Muscle of back (tissue), 11 donors: ENCODE results near the gene KLK13. TPM values are rescaled to one million over a fixed set of nuclear protein-coding genes. Genes with fewer than 3 reads are reported as not detected.

ENCODE experiments used
- DNase-seq, 3 donors: peaks; one replicate each; pipeline versions ENCODE4 v3.0.0 to v3.0.0-alpha.2; 2013
- polyA plus RNA-seq, 10 donors: library from polyadenylated mRNA; unstranded; fragments of 120-200 nt; gene quantifications; one replicate each; pipeline ENCODE4 v1.2.1, GENCODE V29; 2013; ENCODE audit not compliant: insufficient read length in 10 of 10

KLK13 gene
- polyA plus RNA-seq, 10 donors: 0.37 to 0.51 TPM; not detected in 8

DNA sequence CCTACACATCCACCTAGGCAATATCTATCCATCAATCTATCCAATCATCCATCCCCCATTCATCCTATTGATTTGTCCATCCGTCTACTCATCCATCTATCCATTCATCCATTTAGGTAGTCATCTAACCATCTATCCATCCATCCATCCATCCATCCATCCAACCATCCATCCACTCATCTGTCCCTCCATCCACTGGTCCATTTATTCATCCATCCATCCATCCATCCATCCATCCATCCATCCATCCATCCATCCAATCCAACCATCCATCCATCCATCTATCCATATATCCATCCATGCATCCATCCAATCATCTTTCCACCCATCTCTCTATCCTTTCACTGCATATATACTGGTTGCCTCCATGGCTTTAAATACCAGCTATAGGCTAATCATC, 3.9 kb downstream of the KLK13 start:
- DNase-seq: no peak

DNA sequence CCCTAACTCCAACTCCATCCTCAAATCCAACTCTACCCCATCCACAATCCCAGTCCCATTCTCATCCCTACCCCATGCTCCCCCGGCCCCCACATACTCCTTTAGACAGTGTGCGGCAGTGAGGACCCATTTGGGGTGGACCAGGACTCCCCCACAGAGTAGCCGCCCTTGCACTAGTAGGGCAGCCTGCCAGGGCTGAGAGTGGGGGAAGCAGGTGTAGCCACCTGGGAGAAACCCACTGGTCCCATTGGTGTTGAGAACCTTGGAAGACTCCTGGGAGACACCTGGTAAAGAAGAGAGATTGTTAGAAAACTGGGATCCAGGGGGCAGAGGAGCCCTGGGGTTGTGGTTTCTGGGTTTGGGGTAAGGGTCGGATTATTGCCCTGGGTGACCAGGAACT, 4.6 kb downstream of the KLK13 start:
- no peak for DNase-seq

DNA sequence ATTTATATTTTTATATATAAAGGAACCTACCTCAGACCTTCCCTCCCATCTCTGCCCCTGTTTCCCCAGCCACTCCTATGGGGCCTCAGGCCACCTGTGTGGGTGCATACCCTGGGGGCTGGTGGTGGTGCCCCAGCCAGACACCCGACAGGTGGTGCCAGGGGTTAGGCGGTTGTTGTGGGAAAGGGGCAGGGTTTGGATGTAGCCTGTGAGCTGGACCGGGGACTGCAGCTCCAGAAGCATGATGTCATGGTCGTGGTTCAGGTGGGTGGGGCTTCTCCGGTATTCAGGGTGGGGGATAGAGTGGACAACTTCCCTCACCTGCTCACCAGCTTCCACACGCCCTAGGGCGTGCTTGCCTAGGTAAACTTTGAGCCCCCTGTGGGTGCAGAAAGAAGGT, 5.2 kb downstream of the KLK13 start:
- DNase-seq: no peak

DNA sequence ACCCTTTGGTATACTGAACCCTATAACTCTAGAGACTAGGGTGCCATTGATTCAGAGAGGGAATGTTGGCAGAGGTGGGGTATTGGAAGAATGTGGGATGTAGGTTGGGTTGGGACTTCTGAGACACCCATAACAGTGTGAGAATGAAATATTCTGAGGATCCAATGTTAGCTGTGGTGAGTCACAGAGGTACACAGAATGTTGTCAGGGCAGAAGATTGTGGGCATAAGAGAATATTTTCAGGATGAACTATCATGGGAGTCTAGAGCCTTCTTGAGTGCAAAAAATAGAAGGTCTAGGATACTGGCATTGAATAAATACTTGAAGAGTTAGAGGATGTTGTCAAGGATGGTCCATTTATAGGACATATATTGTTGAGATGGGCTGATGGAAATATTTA, 9.0 kb downstream of the KLK13 start:
- no peak for DNase-seq

DNA sequence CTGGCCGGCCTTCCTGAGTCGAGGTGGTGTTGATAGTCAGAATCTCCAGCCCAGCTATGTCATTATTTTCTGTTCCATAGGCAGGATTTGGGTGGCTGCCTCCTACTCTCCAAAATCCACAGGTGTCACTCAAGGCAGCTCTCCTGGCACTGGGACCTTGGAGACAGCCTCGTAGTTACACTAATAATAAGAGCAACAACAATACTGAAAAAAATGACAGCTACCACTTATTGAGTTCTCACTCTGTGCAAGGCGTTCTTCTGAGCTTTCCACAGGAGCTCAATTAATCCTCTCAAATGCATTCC, 17.9 kb downstream of the KLK13 start:
- DNase-seq: no peak

DNA sequence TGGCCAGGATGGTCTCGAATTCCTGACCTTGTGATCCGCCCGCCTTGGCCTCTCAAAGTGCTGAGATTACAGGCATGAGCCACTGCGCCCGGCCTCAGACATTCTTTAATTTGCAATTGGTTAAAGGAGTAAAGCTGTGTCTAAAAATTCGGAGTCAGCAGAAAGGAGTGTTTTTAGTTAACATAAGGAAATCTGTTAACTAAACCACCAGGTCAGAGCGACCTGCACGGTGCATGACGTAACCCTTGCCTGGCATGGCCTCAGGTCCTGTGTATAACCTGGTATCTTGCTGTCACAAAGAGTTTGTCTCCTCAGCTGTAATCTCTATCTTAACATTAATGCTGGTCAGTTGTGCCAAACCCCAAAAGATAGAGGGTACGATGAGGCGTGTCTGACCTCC, 20.6 kb downstream of the KLK13 start:
- no peak for DNase-seq

DNA sequence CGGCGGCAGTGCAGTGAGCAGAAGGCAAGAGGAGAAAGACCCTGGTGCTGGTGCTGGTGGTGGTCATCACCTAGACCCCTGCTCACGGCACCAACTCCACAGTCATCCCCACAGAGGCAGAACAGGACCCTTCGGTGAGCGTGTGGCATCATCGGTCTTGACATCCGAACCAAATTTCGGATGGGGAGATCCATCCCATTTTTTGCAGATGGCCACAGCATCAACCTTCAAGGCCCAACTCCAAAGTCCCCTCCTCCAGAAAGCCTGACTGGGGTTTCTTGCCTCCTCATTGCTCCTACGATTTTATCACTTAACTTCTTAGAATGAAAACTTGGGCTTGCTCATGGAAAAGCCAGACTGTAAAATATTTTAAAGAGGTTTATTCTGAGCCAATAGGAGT, 21.4 kb downstream of the KLK13 start:
- no peak for DNase-seq

DNA sequence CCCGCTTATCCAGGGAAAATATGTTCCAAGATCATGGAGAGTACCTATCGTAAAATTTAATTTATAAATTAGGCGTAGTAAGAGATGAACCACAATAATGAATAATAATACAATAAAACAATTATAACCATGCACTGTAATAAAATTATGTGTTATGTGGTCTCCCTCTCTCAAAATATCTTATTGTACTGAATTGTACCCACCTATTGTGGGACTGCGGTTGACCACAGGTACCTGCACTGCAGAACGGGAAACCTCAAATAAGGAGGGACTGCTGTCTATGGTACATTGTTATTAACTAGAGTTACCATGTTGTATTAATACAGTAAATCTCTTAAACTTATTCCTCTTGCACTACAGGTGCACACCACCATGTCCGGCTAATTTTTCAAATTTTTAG, 24.7 kb downstream of the KLK13 start:
- DNase-seq: no peak

DNA sequence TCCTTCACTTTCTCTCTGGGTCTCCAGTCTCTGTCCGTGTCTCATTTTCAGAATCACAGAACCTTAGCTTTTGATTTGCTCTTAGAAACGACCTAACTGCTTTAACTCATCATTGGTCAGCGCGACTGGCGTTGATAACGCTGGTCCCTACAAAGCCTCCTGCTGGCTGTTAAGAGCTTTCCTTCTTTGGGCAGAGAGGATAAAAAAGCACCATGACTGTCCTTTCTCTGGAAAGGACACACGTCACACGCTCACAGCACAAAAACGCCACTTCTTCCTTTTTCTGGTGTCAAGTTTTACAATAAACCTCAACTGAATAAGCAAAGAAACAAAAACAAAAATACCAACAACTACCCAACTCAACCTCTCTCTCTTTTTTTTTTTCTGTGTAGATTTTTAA, 28.4 kb downstream of the KLK13 start:
- DNase-seq: no peak

DNA sequence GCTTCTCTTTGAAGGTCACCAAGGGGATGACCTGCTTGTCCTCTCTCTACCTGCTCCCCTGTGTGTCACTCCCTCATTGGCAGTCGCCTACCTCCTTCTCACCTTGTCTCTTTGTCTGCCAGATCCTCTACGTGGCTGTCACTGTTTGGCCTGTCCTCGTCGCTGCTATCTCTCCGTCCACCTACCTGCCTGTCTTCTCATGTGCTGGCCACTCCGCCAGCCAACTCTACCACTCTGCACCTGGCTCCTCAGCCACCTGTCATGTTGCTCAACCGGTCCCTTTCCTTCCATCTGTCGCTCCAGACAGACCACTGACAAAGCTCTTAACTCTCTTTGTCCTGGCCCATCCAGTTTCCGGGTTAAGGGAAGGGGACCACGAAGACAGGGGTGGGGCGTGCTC, 30.2 kb downstream of the KLK13 start, which contains the start of gene KLK12:
KLK12 (minus strand) TSS at position 299 of the 400 bp plus-strand sequence. CDS start 381 bp downstream, outside the sequence.
- DNase-seq: no peak

DNA sequence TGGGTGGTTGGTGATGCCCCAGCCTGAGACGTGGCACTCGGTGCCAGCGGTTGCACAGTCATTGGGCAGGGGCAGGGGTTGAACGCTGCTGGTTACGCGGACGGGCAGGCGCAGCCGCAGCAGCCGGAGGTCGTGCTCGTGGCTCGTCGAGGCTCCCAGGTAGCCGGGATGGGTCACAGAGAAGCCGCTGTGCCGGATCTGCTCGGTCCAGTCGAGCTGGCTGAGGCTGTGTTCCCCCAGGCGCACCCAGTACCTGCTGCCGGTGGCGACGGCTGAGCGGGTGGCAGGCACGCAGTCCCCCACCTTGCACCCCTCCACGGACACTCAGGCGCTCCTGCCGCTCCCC, 33.0 kb downstream of the KLK13 start:
- DNase-seq: no peak

DNA sequence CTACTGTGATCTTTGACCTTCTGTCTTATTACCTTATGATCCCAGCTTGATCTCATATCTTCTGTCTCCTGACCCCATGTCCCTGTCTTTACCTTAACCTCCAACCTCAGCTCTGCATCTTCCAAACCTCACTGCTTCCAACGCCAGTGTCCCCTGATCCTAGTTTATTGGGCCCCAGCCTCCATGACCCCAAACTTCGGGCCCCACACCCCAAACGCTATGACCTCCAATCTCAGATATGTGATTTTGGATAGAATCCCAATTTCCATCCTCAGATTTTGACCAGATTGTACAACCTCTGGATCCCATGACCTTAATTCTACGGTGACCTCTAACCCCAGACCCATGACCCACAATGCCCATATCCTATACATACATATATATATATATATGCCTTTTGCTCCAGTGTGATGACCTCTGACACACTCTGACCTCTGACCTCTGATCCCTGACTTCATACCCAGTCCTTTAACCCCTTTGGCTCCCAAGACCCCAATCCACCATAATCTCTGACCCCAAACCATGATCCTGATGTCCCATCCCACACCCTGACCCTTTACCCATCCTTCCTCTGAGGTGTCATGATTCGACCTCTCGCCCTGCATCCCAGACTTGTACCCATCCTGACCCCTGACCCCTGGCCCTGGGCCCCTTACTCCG, 33.5 kb downstream of the KLK13 start:
- DNase-seq: no peak

DNA sequence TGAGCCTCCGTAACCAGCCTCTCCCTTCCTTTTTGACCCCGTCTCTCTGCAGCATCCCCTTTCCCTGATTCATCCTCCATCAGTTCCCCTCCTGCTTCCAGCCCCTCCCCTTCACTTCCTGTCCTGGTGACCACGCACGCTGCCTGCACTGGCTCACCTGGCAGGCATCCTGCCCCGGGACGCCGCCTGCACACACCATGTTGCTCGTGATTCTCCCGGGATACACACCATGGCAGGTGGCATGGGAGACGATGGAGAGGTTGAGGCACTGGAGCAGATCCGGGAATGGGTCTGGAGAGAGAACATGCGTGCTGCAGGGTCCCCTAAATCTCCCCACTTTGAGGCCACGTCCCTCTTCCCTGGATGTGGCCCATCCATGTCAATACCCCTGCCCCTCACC, 34.3 kb downstream of the KLK13 start:
- no peak for DNase-seq

DNA sequence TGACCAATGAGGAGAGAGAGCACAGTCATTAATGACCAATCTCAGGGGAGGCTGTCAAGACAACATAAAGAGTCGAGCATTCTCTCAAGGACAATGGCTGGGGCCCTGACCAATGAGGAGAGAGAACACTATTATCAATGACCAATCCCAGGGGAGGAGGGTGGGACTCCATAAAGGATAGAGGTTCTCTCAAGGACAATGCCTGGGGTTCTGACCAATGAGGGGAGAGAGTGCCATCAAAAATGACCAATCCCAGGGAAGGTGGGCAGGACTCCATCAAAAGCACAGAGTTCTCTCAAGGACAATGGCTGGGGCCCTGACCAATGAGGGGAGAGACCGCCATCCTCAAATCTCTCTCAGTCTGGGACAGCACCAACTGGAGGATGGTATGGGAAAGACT, 35.2 kb downstream of the KLK13 start:
- DNase-seq: no peak

DNA sequence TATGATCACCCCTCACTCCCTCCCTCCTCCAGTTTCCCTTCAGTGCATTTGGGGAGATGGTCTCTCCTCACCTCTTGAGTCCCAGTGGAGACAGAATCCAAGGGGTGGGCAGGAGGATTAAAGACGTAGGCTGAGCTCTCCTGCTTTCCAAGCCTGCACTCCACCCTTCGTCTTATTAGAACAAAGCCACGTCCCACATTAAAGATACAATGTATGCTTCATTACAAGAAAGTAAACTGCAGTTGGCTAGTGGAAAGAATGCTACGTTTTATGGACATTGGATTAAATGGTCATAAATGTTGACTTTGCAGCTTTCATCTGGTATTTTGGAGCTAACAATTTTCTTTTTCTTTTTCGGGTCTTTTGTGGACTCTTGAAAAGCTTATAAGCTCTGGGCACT, 37.0 kb downstream of the KLK13 start:
- DNase-seq: no peak

DNA sequence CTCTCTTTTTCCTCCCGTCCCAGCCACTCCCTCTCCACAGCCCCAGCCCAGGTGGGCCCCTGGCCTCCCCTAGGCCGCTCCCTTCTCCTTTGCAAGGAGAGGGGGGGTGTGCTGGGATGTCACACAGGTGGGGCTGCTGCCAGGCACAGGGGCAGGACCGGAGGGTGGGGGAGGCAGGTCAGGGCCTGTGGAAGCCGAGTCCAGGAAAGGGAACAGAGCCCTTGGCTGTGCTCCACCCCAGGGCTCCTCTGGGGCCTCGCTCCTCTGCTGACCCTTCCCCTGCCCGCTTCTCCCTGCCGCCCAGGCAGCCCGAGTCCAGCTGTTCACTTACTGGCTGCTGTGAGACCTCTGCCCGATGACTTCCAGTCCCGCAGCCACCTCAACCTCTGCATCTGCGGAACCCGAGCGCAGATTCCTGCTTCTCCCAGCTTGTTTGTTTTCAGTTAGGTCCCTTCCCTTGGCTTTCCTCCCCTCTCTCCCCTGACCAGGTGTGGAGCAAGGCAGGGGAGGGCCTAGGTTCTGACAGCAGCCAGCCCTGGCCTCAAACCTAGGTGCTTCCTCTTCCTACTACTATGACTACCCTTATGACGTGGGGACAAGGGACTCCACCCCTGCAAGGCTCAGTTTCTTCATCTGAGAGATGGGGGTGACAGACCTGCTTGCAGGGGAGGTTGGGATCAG, 37.6 kb downstream of the KLK13 start:
- DNase-seq: no peak

DNA sequence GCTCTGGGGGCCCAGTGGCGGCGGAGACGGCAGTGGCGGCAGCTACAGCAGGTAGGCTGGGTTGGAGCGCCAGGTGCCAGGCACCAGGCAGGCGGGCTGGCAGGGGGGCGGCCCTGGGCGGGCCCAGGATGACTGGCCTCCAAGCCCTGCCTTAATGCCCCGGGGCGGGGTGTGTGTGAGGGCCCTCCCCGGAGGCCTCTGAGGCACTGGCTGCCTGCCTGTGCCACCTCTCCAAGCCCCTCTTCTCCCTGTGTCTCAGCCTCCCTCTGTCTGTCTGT, 38.4 kb downstream of the KLK13 start, which contains the start of gene KLK11:
KLK11 (minus strand) TSS at position 63 of the 278 bp plus-strand sequence. CDS start 985 bp downstream, outside the sequence.
- no peak for DNase-seq

DNA sequence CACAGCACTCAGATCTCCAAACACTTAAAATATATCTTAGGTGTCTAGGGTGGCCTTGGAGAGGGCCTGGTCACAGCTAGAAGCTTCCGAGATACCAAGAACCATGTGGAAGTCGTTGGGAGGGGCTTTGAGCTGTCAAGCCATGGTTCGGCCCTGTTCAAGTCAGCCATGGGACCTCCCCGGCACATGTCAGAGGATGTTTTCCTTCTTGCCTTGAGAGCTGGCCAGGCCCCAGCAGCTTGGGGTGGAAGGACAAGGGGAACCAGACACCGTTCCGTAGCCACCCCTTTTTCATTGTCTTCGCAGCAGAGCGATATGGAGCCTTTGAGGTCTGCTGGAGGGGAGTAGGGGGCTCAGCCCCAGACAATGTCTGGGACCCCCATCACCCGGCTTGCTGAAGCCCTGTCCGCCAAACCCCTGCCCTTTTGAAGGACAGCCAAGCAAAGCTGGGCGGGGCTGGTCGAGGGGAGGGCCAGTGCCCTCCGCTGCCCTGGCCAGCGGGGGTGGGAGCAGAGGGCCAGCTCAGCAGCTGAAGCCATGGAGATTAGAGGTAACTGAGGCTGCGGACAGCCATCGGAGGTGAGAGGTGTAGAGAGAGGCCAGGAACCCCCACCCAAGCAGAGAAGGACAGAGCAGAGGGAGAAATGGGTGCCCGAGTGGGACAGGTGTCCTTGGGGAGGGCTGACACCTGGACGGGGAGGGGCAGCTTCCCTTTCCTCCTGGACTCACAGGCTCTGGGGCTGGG, 38.9 kb downstream of the KLK13 start:
- no peak for DNase-seq

DNA sequence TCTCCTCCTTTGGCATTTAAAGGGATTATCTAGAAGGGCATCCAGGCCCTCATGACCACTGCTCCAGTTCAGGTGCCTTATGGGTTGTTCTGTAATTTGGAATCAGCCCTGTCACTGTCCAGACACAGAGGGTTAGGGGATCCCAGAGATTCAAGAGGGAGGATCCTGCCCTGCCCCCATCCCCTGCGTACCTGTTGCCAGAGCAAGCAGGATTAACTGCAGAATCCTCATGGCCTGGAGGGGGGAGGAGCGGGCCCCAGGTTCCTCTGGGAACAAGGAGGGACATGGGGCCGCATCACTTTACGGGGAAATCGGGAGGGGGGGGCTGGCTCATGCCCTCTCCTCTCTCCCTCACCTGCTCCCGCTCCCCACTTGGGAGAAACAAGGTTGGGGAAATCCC, 39.5 kb downstream of the KLK13 start:
- no peak for DNase-seq

DNA sequence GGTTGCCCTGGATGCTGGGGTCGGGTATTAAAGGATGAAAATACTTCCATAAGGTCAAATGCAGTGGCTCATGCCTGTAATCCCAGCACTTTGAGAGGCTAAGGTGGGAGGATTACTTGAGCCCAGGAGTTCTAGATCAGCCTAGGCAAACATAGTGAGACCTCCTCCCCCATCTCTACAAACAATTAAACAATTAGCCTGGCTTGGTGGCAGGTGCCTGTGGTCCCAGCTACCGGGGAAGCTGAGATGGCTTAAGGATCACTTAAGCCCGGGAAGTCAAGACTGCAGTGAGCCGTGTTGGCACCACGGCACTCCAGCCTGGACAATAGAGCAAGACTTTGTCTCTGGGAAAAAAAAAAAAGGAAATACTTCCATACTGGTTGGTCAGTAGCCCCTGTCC, 40.0 kb downstream of the KLK13 start:
- no peak for DNase-seq

DNA sequence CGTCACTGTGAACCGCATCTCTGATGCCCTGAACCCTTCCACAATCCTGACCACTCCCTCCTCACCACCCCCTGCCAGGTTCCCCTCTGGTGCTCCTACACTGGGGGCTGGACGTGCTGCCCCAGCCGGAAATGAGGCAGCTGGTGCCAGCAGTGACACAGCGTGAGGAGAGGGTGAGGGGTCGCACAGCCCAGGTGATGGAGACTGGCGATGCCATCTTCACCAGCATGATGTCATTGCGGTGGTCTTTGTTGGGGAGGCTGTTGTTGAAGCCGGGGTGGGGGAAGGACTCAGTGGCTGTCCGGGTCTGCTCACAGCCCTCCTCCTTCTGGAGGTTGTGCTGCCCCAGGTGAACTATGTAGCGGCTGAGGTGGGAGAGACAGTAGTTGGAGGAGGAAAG, 40.9 kb downstream of the KLK13 start:
- no peak for DNase-seq

DNA sequence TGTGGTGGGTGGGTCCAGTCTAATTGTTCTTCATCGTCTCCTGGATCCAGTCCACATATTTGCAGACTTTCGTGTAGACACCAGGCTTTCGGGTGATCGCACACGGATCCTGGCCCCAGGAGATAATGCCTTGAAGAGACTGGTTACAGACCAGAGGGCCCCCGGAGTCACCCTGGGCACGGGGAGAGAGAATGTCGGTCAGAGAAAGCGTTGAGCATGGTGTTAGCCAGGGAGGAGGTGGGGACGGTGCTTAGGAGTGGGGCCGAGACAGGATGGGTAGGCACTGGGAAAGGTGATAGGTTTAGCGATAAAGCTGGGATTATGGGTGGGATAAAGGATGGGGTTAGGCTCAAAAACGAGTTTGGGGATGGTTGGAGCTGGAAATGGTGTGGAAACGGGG, 42.4 kb downstream of the KLK13 start:
- no peak for DNase-seq

DNA sequence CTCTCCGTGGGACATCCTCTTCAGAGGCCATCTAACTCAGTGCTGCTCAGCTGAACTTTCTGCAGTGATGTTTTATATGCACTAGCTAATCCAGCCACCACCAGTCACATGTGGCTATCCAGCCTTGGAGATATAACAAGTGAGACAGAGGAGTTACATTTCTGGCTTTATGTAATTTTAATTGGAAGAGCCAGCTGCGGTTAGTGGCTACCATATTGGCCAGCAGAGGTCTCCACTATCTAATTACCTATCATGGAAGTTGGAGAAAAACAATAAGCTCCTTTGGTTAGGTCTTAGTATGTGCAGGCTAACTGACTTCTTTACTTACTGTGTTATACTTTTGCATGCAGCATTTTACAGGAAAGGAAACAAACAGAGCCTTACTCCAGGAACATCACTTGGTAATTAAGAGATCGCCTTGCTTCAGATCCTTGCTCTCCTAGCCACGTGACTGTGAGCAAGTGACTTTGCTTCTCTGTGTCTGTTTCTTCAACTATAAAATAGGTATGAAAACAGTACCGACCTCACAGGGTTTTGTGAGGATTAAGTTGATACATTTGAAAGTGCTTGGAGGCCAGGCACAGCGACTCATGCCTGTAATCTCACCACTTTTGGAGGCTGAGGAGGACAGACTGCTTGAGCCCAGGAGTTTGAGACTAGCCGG, 43.8 kb downstream of the KLK13 start:
- DNase-seq: peak; percentile 14 to 52 (median 16)
